ENCODE results near the gene PROS1.

The PROS1 gene

DNA sequence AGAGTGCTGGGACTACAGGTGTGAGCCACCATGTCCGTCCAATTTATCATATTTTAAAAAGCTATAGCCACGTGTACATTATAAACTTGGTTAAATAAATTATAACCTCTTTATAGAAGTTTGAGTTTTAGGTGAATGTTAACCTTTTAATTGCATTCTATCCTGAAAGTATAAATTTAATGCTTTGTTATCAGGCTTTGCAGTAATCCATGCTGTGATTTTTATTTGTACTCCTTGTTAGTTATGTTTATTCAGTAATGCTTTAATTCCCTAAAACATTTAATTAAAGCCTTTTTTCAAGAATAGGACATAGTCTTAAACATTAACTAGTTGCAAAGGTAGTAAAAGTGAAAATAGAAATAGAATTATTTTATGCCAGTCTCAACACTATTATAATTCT, 17.9 kb upstream of the PROS1 start (continued):
- TF ChIP-seq, protein P1, sequence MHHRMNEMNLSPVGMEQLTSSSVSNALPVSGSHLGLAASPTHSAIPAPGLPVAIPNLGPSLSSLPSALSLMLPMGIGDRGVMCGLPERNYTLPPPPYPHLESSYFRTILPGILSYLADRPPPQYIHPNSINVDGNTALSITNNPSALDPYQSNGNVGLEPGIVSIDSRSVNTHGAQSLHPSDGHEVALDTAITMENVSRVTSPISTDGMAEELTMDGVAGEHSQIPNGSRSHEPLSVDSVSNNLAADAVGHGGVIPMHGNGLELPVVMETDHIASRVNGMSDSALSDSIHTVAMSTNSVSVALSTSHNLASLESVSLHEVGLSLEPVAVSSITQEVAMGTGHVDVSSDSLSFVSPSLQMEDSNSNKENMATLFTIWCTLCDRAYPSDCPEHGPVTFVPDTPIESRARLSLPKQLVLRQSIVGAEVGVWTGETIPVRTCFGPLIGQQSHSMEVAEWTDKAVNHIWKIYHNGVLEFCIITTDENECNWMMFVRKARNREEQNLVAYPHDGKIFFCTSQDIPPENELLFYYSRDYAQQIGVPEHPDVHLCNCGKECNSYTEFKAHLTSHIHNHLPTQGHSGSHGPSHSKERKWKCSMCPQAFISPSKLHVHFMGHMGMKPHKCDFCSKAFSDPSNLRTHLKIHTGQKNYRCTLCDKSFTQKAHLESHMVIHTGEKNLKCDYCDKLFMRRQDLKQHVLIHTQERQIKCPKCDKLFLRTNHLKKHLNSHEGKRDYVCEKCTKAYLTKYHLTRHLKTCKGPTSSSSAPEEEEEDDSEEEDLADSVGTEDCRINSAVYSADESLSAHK (tag by site-specific recombination; IDR thresholded peaks at IDR 0.05): no peak
- TF ChIP-seq FEZF1 (tag by site-specific recombination; IDR thresholded peaks at IDR 0.05): peak; percentile 40; the same call in 1 of the 2 replicates

- Histone ChIP-seq H3K36me3 (ENCODE audit: control insufficient read depth in 2 of 2, insufficient read depth in 1 of 2, low read length in 2 of 2) (no peaks in the 10 kb centered on the region), H3K9me3 (ENCODE audit: control insufficient read depth, insufficient read depth, low read depth, low read length) (no peaks in the 10 kb centered on the region), H3K27ac (ENCODE audit: extremely low read depth, low read depth, low read length) (no peak overlapping the region), H3K4me1 (ENCODE audit: control insufficient read depth, insufficient read depth, low read length) (peaks cover 9% of the 10 kb centered on the region), H3K4me3 (ENCODE audit: low read depth, low read length) (no peak overlapping the region)
- CTCF ChIA-PET: interaction anchor here (0.6 to 1.2 kb wide), 2 partner anchors 14 to 134 kb away, joined by 4 read pairs; no protein-coding TSS in a partner anchor
- TF ChIP-seq ZNF335 (tag by site-specific recombination; conservative IDR thresholded peaks at IDR 0.05) (no peak), ZNF449 (tag by site-specific recombination; IDR thresholded peaks at IDR 0.05) (no peak), ZNF707 (tag by site-specific recombination; IDR thresholded peaks at IDR 0.05) (no peak), ZNF157 (tag by site-specific recombination; IDR thresholded peaks at IDR 0.05) (no peak), ZNF548 (tag by site-specific recombination; IDR thresholded peaks at IDR 0.05) (no peak), ZFP3 (tag by site-specific recombination; IDR thresholded peaks at IDR 0.05; ENCODE audit: low read depth) (no peak), ZNF561 (tag by site-specific recombination; IDR thresholded peaks at IDR 0.05; ENCODE audit: borderline replicate concordance) (no peak), ZNF837 (tag by site-specific recombination; IDR thresholded peaks at IDR 0.05) (no peak), ZIC2 (tag by site-specific recombination; IDR thresholded peaks at IDR 0.05) (no peak), ZNF670 (tag by site-specific recombination; IDR thresholded peaks at IDR 0.05; ENCODE audit: low read depth) (no peak), ZNF558 (tag by site-specific recombination; IDR thresholded peaks at IDR 0.05) (no peak), PBX3 (CRISPR knock-in tag; IDR thresholded peaks at IDR 0.05) (no peak)
- TF ChIP-seq, protein P2, sequence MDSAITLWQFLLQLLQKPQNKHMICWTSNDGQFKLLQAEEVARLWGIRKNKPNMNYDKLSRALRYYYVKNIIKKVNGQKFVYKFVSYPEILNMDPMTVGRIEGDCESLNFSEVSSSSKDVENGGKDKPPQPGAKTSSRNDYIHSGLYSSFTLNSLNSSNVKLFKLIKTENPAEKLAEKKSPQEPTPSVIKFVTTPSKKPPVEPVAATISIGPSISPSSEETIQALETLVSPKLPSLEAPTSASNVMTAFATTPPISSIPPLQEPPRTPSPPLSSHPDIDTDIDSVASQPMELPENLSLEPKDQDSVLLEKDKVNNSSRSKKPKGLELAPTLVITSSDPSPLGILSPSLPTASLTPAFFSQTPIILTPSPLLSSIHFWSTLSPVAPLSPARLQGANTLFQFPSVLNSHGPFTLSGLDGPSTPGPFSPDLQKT (IDR thresholded peaks at IDR 0.05; ENCODE audit: borderline replicate concordance, low read depth, low read length): no peak
- POLR2A ChIA-PET: interaction anchor here (1.0 kb wide), 1 partner anchor 16 kb away, joined by 4 read pairs; the partner anchor contains the start of gene PROS1
Measured at GRCh38 chr3:93989241-93989640, 15.5 kb upstream of the PROS1 start.

DNA sequence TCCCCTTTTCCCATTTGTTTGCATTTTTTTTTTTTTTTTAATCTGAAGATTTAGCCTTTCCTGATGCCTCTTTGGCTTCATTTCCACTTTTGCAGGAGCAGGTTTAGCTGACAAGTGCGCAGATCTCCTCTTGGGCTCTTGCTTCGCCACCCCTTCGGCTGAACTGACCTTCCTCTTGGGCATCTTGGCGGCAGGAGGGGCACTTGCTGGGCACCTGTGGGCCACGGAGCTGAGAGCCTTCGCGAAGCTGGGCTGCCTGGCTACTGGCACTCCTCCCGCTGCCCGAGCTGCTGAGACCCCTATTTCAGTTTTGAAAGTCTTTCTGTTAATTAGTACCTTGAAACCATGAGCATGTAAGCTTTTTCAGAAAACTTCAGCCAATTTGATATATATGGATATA, 15.1 kb upstream of the PROS1 start:
- TF ChIP-seq, protein P3, sequence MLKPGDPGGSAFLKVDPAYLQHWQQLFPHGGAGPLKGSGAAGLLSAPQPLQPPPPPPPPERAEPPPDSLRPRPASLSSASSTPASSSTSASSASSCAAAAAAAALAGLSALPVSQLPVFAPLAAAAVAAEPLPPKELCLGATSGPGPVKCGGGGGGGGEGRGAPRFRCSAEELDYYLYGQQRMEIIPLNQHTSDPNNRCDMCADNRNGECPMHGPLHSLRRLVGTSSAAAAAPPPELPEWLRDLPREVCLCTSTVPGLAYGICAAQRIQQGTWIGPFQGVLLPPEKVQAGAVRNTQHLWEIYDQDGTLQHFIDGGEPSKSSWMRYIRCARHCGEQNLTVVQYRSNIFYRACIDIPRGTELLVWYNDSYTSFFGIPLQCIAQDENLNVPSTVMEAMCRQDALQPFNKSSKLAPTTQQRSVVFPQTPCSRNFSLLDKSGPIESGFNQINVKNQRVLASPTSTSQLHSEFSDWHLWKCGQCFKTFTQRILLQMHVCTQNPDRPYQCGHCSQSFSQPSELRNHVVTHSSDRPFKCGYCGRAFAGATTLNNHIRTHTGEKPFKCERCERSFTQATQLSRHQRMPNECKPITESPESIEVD (tag by site-specific recombination; IDR thresholded peaks at IDR 0.05): no peak
- no peak for TF ChIP-seq ZNF600 (tag by site-specific recombination; IDR thresholded peaks at IDR 0.05)
- TF ChIP-seq GLIS2 (tag by site-specific recombination; IDR thresholded peaks at IDR 0.05): no peak
- no peak for TF ChIP-seq ZBTB8A (tag by site-specific recombination; IDR thresholded peaks at IDR 0.05)
- TF ChIP-seq WT1 (tag by site-specific recombination; IDR thresholded peaks at IDR 0.05): no peak
- TF ChIP-seq ZNF521 (tag by site-specific recombination; IDR thresholded peaks at IDR 0.05): no peak
- TF ChIP-seq ZNF623 (tag by site-specific recombination; IDR thresholded peaks at IDR 0.05): no peak
- TF ChIP-seq KLF1 (tag by site-specific recombination; IDR thresholded peaks at IDR 0.05): no peak
- TF ChIP-seq ZNF677 (tag by site-specific recombination; IDR thresholded peaks at IDR 0.05): no peak
- H3K4me1 ChIP-seq (ENCODE audit: control insufficient read depth, insufficient read depth, low read length): peaks cover 9% of the 10 kb centered on the region
- H3K27ac ChIP-seq (ENCODE audit: extremely low read depth, low read depth, low read length): peak overlapping the region; percentile 41; the same call in 1 of the 2 replicates
- ChIA-PET CTCF (interaction anchor here (0.6 to 1.2 kb wide), 3 partner anchors 14 to 134 kb away, joined by 4 read pairs; no protein-coding TSS in a partner anchor), POLR2A (interaction anchor here (0.7 to 1.0 kb wide), 2 partner anchors 15 to 146 kb away, joined by 3 to 4 read pairs; partner anchors contain the start of gene PROS1)
- no peaks in the 10 kb centered on the region for H3K36me3 ChIP-seq (ENCODE audit: control insufficient read depth in 2 of 2, insufficient read depth in 1 of 2, low read length in 2 of 2)
- H3K4me3 ChIP-seq (ENCODE audit: low read depth, low read length): no peak overlapping the region
- H3K9me3 ChIP-seq (ENCODE audit: control insufficient read depth, insufficient read depth, low read depth, low read length): no peaks in the 10 kb centered on the region
